ENCODE measurements around the gene HILPDA.
A peak's percentile ranks its signal among the peaks of the same experiment; 100 is the strongest.

Gene HILPDA

GRCh38 chr7:128409596-128410450 is 45.9 kb upstream of the HILPDA start, which contains the start of gene IMPDH1:
TSS of gene IMPDH1 (minus strand) at chr7:128409982. CDS start at chr7:128409901, 81 bp downstream.
- peak; percentile 97 for DNase-seq (ENCODE audit: low spot score)
- TF ChIP-seq CTCF (IDR thresholded peaks at IDR 0.05; ENCODE audit: borderline replicate concordance, control extremely low read depth, extremely low read depth, insufficient read depth, missing control alignments): no peak
- in situ Hi-C loops (cut with MboI; ENCODE audit: low sequenced_read_pairs, unreplicated experiment): no loop called here

- peak; percentile 60 for DNase-seq (ENCODE audit: low spot score)
- TF ChIP-seq CTCF (IDR thresholded peaks at IDR 0.05; ENCODE audit: borderline replicate concordance, control extremely low read depth, extremely low read depth, insufficient read depth, missing control alignments): no peak
- in situ Hi-C loops (cut with MboI; ENCODE audit: low sequenced_read_pairs, unreplicated experiment): no loop called here
Measured at GRCh38 chr7:128410451-128410753, 45.3 kb upstream of the HILPDA start.

GRCh38 chr7:128415217-128415785 is 40.4 kb upstream of the HILPDA start:
- no peak for DNase-seq (ENCODE audit: low spot score)
- in situ Hi-C loops (cut with MboI; ENCODE audit: low sequenced_read_pairs, unreplicated experiment): no loop called here
- no peak for TF ChIP-seq CTCF (IDR thresholded peaks at IDR 0.05; ENCODE audit: borderline replicate concordance, control extremely low read depth, extremely low read depth, insufficient read depth, missing control alignments)

- DNase-seq (ENCODE audit: low spot score): no peak
- in situ Hi-C loops (cut with MboI; ENCODE audit: low sequenced_read_pairs, unreplicated experiment): no loop called here
- TF ChIP-seq CTCF (IDR thresholded peaks at IDR 0.05; ENCODE audit: borderline replicate concordance, control extremely low read depth, extremely low read depth, insufficient read depth, missing control alignments): no peak
Measured at GRCh38 chr7:128417071-128417470, 38.6 kb upstream of the HILPDA start.

GRCh38 chr7:128419257-128419656 is 36.4 kb upstream of the HILPDA start:
- DNase-seq (ENCODE audit: low spot score): no peak
- in situ Hi-C loops (cut with MboI; ENCODE audit: low sequenced_read_pairs, unreplicated experiment): no loop called here
- TF ChIP-seq CTCF (IDR thresholded peaks at IDR 0.05; ENCODE audit: borderline replicate concordance, control extremely low read depth, extremely low read depth, insufficient read depth, missing control alignments): no peak

GRCh38 chr7:128420773-128421172 is 34.9 kb upstream of the HILPDA start:
- in situ Hi-C loops (cut with MboI; ENCODE audit: low sequenced_read_pairs, unreplicated experiment): no loop called here
- no peak for TF ChIP-seq CTCF (IDR thresholded peaks at IDR 0.05; ENCODE audit: borderline replicate concordance, control extremely low read depth, extremely low read depth, insufficient read depth, missing control alignments)
- no peak for DNase-seq (ENCODE audit: low spot score)
